ENCODE data around the gene SLF2. TPM values are rescaled to one million over a fixed set of nuclear protein-coding genes. Genes with fewer than 3 reads are reported as not detected.

Gene SLF2
- total and polyA plus RNA-seq, 2 of the 13 experiments (the other 11 are each of a cell fraction or from before 2014, with no cell fraction given): 12.2 to 48.1 TPM

DNA sequence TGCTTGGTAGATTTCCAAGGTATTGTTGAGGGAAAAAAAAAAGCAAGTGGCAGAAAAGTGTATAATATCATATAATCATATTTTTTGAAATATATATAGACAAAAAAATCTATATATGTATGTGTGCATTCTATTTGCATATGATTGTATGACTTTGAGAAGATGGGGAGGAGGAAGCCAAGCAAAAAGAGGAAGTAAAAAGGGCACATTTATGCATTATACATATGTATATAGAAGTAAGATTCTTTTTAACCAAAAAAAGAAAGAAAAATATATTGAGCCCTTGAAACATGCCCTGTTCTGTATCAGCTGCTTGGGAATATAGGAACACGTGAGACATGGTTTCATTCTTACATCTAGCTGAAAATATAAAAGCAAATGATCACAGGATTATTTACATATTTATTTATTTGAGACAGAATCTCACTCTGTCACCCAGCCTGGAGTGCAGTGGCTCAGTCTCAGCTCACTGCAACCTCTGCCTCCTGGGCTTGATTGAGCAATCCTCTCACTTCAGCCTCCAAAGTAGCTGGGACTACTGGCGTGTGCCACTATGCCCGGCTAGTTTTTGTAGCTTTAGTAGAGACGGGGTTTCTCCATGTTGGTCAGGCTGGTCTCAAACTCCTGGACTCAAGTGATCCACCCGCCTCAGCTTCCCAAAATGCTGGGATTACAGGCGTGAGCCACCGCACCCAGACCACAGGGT lies 18.0 kb upstream of the SLF2 start:
- intact Hi-C loops (cut with micrococcal nuclease; ENCODE audit: unreplicated experiment): no loop called here
- no peaks in the 10 kb centered on the region for H3K79me2 ChIP-seq (ENCODE audit: insufficient read depth, low read length)
- FAIRE-seq (no peak), DNase-seq (ENCODE audit: low spot score) (no peak), ATAC-seq (peak; percentile 53; the same call in 1 of the 3 replicates)
- ChIA-PET CTCF (ENCODE audit: low intra/inter-chr PET ratio, low total read pairs) (no interaction called here), POLR2A (interaction anchor here (0.6 to 1.0 kb wide), 4 partner anchors 11 to 19 kb away, joined by 3 to 4 read pairs (median 3); no protein-coding TSS in a partner anchor)
- no TSS peak for BruUV-seq (replicated peaks)
- H3K27ac ChIP-seq (ENCODE audit: extremely low read length, insufficient read depth, low read length): no peak overlapping the region
- no peak overlapping the region for H3K4me2 ChIP-seq (ENCODE audit: low read depth, low read length)
- no peaks in the 10 kb centered on the region for H4K20me1 ChIP-seq (ENCODE audit: insufficient read depth, low read length)
- H3K27me3 ChIP-seq (ENCODE audit: control insufficient read depth in 1 of 2, insufficient read depth in 2 of 2, low read length in 2 of 2): no peaks in the 10 kb centered on the region
- H3K36me3 ChIP-seq (replicated peaks in 1 of 2; ENCODE audit: control insufficient read depth in 1 of 2, insufficient read depth in 2 of 2, low read length in 2 of 2): no peaks in the 10 kb centered on the region
- no peak overlapping the region for H3K9ac ChIP-seq (ENCODE audit: insufficient read depth, low read depth, low read length)
- in situ Hi-C loops (cut with HindIII; ENCODE audit: extremely low pct_ligation_motif_present, low pct_unique_long_range_greater_than_20kb): loop anchor here (25.0 kb wide), 1 partner anchor 557 kb away; the partner anchor contains the start of genes PKD2L1 and SCD
- H3K4me1 ChIP-seq (ENCODE audit: insufficient read depth, low read length): peaks cover 52% of the 10 kb centered on the region
- no peaks in the 10 kb centered on the region for H3K9me3 ChIP-seq (ENCODE audit: low read length)
- no peak overlapping the region for H3K4me3 ChIP-seq (replicated peaks in 1 of 3; ENCODE audit: insufficient read depth in 1 of 3, low read depth in 2 of 3, low read length in 3 of 3)
- peak overlapping the region; percentile 42 for H2AFZ ChIP-seq (ENCODE audit: low read length)
- WGBS (ENCODE audit: low lambda C conversion rate): 53% methylated on average over 7 of the region's 7 CpGs
- TF ChIP-seq ZFP90 (CRISPR knock-in tag; IDR thresholded peaks at IDR 0.05; ENCODE audit: borderline replicate concordance) (no peak), MATR3 (CRISPR knock-in tag; IDR thresholded peaks at IDR 0.05) (no peak), SOX5 (CRISPR knock-in tag; IDR thresholded peaks at IDR 0.05; ENCODE audit: borderline replicate concordance) (no peak), CEBPG (CRISPR knock-in tag; IDR thresholded peaks at IDR 0.05) (peak; percentile 93), YEATS4 (CRISPR knock-in tag; IDR thresholded peaks at IDR 0.05; ENCODE audit: borderline replicate concordance) (no peak)
- TF ChIP-seq, protein P1, sequence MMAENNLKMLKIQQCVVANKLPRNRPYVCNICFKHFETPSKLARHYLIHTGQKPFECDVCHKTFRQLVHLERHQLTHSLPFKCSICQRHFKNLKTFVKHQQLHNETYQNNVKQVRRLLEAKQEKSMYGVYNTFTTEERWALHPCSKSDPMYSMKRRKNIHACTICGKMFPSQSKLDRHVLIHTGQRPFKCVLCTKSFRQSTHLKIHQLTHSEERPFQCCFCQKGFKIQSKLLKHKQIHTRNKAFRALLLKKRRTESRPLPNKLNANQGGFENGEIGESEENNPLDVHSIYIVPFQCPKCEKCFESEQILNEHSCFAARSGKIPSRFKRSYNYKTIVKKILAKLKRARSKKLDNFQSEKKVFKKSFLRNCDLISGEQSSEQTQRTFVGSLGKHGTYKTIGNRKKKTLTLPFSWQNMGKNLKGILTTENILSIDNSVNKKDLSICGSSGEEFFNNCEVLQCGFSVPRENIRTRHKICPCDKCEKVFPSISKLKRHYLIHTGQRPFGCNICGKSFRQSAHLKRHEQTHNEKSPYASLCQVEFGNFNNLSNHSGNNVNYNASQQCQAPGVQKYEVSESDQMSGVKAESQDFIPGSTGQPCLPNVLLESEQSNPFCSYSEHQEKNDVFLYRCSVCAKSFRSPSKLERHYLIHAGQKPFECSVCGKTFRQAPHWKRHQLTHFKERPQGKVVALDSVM (CRISPR knock-in tag; IDR thresholded peaks at IDR 0.05): peak; percentile 82
- TF ChIP-seq, protein P2, sequence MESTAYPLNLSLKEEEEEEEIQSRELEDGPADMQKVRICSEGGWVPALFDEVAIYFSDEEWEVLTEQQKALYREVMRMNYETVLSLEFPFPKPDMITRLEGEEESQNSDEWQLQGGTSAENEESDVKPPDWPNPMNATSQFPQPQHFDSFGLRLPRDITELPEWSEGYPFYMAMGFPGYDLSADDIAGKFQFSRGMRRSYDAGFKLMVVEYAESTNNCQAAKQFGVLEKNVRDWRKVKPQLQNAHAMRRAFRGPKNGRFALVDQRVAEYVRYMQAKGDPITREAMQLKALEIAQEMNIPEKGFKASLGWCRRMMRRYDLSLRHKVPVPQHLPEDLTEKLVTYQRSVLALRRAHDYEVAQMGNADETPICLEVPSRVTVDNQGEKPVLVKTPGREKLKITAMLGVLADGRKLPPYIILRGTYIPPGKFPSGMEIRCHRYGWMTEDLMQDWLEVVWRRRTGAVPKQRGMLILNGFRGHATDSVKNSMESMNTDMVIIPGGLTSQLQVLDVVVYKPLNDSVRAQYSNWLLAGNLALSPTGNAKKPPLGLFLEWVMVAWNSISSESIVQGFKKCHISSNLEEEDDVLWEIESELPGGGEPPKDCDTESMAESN (CRISPR knock-in tag; conservative IDR thresholded peaks at IDR 0.05): no peak
- TF ChIP-seq, protein P3, sequence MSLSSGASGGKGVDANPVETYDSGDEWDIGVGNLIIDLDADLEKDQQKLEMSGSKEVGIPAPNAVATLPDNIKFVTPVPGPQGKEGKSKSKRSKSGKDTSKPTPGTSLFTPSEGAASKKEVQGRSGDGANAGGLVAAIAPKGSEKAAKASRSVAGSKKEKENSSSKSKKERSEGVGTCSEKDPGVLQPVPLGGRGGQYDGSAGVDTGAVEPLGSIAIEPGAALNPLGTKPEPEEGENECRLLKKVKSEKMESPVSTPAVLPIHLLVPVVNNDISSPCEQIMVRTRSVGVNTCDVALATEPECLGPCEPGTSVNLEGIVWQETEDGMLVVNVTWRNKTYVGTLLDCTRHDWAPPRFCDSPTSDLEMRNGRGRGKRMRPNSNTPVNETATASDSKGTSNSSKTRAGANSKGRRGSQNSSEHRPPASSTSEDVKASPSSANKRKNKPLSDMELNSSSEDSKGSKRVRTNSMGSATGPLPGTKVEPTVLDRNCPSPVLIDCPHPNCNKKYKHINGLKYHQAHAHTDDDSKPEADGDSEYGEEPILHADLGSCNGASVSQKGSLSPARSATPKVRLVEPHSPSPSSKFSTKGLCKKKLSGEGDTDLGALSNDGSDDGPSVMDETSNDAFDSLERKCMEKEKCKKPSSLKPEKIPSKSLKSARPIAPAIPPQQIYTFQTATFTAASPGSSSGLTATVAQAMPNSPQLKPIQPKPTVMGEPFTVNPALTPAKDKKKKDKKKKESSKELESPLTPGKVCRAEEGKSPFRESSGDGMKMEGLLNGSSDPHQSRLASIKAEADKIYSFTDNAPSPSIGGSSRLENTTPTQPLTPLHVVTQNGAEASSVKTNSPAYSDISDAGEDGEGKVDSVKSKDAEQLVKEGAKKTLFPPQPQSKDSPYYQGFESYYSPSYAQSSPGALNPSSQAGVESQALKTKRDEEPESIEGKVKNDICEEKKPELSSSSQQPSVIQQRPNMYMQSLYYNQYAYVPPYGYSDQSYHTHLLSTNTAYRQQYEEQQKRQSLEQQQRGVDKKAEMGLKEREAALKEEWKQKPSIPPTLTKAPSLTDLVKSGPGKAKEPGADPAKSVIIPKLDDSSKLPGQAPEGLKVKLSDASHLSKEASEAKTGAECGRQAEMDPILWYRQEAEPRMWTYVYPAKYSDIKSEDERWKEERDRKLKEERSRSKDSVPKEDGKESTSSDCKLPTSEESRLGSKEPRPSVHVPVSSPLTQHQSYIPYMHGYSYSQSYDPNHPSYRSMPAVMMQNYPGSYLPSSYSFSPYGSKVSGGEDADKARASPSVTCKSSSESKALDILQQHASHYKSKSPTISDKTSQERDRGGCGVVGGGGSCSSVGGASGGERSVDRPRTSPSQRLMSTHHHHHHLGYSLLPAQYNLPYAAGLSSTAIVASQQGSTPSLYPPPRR (CRISPR knock-in tag; IDR thresholded peaks at IDR 0.05; ENCODE audit: borderline replicate concordance): no peak
- TF ChIP-seq, protein P4, sequence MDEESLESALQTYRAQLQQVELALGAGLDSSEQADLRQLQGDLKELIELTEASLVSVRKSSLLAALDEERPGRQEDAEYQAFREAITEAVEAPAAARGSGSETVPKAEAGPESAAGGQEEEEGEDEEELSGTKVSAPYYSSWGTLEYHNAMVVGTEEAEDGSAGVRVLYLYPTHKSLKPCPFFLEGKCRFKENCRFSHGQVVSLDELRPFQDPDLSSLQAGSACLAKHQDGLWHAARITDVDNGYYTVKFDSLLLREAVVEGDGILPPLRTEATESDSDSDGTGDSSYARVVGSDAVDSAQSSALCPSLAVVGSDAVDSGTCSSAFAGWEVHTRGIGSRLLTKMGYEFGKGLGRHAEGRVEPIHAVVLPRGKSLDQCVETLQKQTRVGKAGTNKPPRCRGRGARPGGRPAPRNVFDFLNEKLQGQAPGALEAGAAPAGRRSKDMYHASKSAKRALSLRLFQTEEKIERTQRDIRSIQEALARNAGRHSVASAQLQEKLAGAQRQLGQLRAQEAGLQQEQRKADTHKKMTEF (CRISPR knock-in tag; IDR thresholded peaks at IDR 0.05): 0 out of 2 replicates have a peak, but pooled peaks have one; percentile 31
- TF ChIP-seq, protein P5, sequence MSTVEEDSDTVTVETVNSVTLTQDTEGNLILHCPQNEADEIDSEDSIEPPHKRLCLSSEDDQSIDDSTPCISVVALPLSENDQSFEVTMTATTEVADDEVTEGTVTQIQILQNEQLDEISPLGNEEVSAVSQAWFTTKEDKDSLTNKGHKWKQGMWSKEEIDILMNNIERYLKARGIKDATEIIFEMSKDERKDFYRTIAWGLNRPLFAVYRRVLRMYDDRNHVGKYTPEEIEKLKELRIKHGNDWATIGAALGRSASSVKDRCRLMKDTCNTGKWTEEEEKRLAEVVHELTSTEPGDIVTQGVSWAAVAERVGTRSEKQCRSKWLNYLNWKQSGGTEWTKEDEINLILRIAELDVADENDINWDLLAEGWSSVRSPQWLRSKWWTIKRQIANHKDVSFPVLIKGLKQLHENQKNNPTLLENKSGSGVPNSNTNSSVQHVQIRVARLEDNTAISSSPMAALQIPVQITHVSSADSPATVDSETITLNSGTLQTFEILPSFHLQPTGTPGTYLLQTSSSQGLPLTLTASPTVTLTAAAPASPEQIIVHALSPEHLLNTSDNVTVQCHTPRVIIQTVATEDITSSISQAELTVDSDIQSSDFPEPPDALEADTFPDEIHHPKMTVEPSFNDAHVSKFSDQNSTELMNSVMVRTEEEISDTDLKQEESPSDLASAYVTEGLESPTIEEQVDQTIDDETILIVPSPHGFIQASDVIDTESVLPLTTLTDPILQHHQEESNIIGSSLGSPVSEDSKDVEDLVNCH (CRISPR knock-in tag; IDR thresholded peaks at IDR 0.05): no peak

Measured in HepG2 (cell line).